Skeletal muscle tissue (tissue), 4 donors: ENCODE results near the gene EMC10. TPM values are rescaled to one million over a fixed set of nuclear protein-coding genes. Genes with fewer than 3 reads are reported as not detected.
"Not testable (repeated sequence)": the region's sequence is repeated elsewhere in the genome, so short reads cannot be mapped to it uniquely, and the experiment has no call there.

ENCODE experiments used
- H3K27ac ChIP-seq: one replicate; pipeline ENCODE4 v1.7.0; 2013; ENCODE audit warnings: mild to moderate bottlenecking, low read depth, low read length, inconsistent platforms
- H3K27me3 ChIP-seq, 3 donors: one replicate each; pipeline ENCODE4 v1.7.0; 2013; ENCODE audit warnings: low read length in 3 of 3; ENCODE audit not compliant: control insufficient read depth in 3 of 3, insufficient read depth in 3 of 3
- H3K36me3 ChIP-seq, 3 donors: one replicate each; pipeline ENCODE4 v1.7.0; 2013; ENCODE audit warnings: low read length in 3 of 3; ENCODE audit not compliant: control insufficient read depth in 3 of 3, insufficient read depth in 3 of 3
- H3K4me1 ChIP-seq, 3 donors: one replicate each; pipeline ENCODE4 v1.7.0; 2013; ENCODE audit warnings: low read length in 3 of 3, mild to moderate bottlenecking in 3 of 3; ENCODE audit not compliant: control insufficient read depth in 3 of 3, insufficient read depth in 3 of 3
- H3K4me3 ChIP-seq, 3 donors: one replicate each; pipeline ENCODE4 v1.7.0; 2013; ENCODE audit warnings: low read length in 3 of 3
- H3K9ac ChIP-seq, 3 donors: one replicate each; pipeline ENCODE4 v1.7.0; 2013; ENCODE audit warnings: low read length in 3 of 3, mild to moderate bottlenecking in 3 of 3, moderate library complexity in 2 of 3, low read depth in 1 of 3
- H3K9me3 ChIP-seq, 3 donors: one replicate each; pipeline ENCODE4 v1.7.0; 2013; ENCODE audit warnings: low read length in 3 of 3; ENCODE audit not compliant: control insufficient read depth in 3 of 3
- total RNA-seq: library from RNA; depleted of rRNA; stranded (reverse); fragments of >200 nt; gene quantifications from one replicate; pipeline ENCODE4 v1.2.3, GENCODE V29; 2014
- donor health status: Osteomylitis.

Gene EMC10
- total RNA-seq, 1 donor from 2014 or later, result 29.2 TPM

DNA sequence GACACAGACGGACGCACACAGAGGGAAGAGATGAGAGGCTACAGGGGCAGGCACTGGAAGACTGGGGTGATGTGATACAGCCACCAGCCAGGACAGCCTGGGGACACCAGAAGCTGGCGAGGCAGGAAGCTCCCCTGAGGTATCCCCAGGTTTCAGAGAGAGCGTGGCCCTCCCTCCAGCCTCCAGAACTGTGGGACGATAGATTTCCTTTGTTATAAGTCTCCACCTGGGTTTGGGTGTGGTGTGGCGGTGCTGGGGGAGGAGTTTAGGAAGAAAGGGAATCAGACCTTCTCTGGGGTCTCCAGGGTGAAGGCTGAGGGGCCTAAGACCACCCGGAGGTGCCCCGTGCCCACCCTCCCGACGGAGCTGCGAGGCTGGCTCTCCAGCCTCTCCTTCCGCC, 40.1 kb downstream of the EMC10 start:
- Histone ChIP-seq H3K27ac (no peak overlapping the region), H3K9me3 (no peaks in the 10 kb centered on the region), H3K36me3 (no peaks in the 10 kb centered on the region), H3K4me3 (no peak overlapping the region), H3K4me1 (peaks cover 0 to 3% (median 0%) of the 10 kb centered on the region in 3 donors), H3K9ac (no peak overlapping the region), H3K27me3 (peaks cover 0 to 6% (median 0%) of the 10 kb centered on the region in 3 donors)

GRCh38 chr19:50516964-50517703, 40.8 kb downstream of the EMC10 start:
- Histone ChIP-seq H3K27me3 (peaks cover 0 to 6% (median 0%) of the 10 kb centered on the region in 3 donors), H3K4me1 (no peaks in the 10 kb centered on the region), H3K9ac (no peak overlapping the region), H3K27ac (no peak overlapping the region), H3K36me3 (no peaks in the 10 kb centered on the region), H3K9me3 (no peaks in the 10 kb centered on the region), H3K4me3 (no peak overlapping the region)

DNA sequence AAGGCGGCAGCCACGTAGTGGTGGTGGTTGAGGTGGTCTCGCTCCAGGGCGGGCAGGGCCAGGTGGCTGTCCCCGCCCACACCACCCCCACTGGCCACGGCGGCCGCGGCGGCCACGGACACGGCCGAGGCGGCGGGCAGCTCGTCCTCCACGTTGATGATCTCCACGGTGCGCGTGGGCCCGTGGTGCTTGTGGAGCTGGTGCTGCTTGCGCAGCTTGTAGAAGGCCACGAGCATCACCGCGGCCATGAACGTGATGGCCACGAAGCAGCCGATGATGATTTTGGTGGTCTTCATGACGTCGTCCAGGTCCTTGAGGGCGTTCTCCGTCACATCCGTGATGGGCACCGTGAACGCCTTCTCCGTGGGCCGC, 41.4 kb downstream of the EMC10 start:
- no peaks in the 10 kb centered on the region for H3K9me3 ChIP-seq
- H3K4me3 ChIP-seq, result no peak overlapping the region
- H3K9ac ChIP-seq, result no peak overlapping the region
- no peaks in the 10 kb centered on the region for H3K36me3 ChIP-seq
- H3K27ac ChIP-seq, result no peak overlapping the region
- no peaks in the 10 kb centered on the region for H3K4me1 ChIP-seq
- H3K27me3 ChIP-seq, result peaks cover 0 to 6% (median 0%) of the 10 kb centered on the region in 3 donors

GRCh38 chr19:50518091-50519005, 42.0 kb downstream of the EMC10 start:
- H3K4me3 ChIP-seq, result no peak overlapping the region
- no peaks in the 10 kb centered on the region for H3K4me1 ChIP-seq
- no peaks in the 10 kb centered on the region for H3K9me3 ChIP-seq
- H3K36me3 ChIP-seq, result no peaks in the 10 kb centered on the region
- no peak overlapping the region for H3K9ac ChIP-seq
- H3K27me3 ChIP-seq, result peaks cover 0 to 6% (median 0%) of the 10 kb centered on the region in 3 donors
- no peak overlapping the region for H3K27ac ChIP-seq

GRCh38 chr19:50519006-50519575, 42.8 kb downstream of the EMC10 start:
- H3K27me3 ChIP-seq, result peaks cover 0 to 6% (median 0%) of the 10 kb centered on the region in 3 donors
- no peak overlapping the region for H3K27ac ChIP-seq
- H3K9ac ChIP-seq, result no peak overlapping the region
- no peaks in the 10 kb centered on the region for H3K4me1 ChIP-seq
- no peak overlapping the region for H3K4me3 ChIP-seq
- no peaks in the 10 kb centered on the region for H3K9me3 ChIP-seq
- no peaks in the 10 kb centered on the region for H3K36me3 ChIP-seq

- no peaks in the 10 kb centered on the region for H3K9me3 ChIP-seq
- no peaks in the 10 kb centered on the region for H3K4me1 ChIP-seq
- no peak overlapping the region for H3K9ac ChIP-seq
These were observed 44.6 kb downstream of the EMC10 start for GRCh38 chr19:50520822-50521465.

GRCh38 chr19:50522881-50523280, 46.6 kb downstream of the EMC10 start:
- H3K9me3 ChIP-seq, result no peaks in the 10 kb centered on the region
- H3K27ac ChIP-seq, result no peak overlapping the region

More at GRCh38 chr19:50520822-50521465, 44.6 kb downstream of the EMC10 start:
- Histone ChIP-seq H3K27ac (no peak overlapping the region), H3K36me3 (no peaks in the 10 kb centered on the region), H3K4me3 (no peak overlapping the region), H3K27me3 (peaks cover 0 to 6% (median 0%) of the 10 kb centered on the region in 3 donors)

DNA sequence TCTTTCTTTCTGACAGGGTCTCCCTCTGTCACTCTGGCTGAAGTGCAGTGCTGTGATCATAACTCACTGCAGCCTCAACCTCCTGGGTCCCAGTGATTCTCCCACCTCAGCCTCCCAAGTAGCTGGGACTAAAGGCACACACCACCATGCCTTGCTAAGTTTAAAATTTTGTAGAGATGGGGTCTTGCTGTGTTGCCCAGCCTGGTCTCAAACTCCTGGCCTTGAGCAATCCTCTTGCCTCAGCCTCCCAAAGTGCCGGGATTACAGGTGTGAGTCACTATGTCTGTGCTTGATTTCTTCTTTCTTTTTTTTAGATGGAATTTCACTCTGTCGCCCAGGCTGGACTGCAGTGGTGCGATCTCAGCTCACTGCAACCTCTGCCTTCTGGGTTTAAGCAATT, 51.7 kb downstream of the EMC10 start:
- not testable (repeated sequence) for H3K36me3 ChIP-seq, H3K27ac ChIP-seq, H3K4me1 ChIP-seq, H3K9ac ChIP-seq, H3K9me3 ChIP-seq, H3K4me3 ChIP-seq
- H3K27me3 ChIP-seq, result peaks cover 15 to 30% (median 29%) of the 10 kb centered on the region in 3 donors

More at GRCh38 chr19:50522881-50523280, 46.6 kb downstream of the EMC10 start:
- Histone ChIP-seq H3K36me3 (no peaks in the 10 kb centered on the region), H3K4me3 (no peak overlapping the region), H3K27me3 (peaks cover 0 to 6% (median 3%) of the 10 kb centered on the region in 3 donors), H3K4me1 (no peaks in the 10 kb centered on the region), H3K9ac (no peak overlapping the region)

GRCh38 chr19:50531171-50531612, 54.9 kb downstream of the EMC10 start:
- Histone ChIP-seq H3K4me3 (no peak overlapping the region), H3K4me1 (no peaks in the 10 kb centered on the region), H3K27ac (no peak overlapping the region), H3K27me3 (peaks cover 15 to 30% (median 28%) of the 10 kb centered on the region in 3 donors), H3K9ac (no peak overlapping the region), H3K36me3 (no peaks in the 10 kb centered on the region), H3K9me3 (peaks cover 2 to 9% (median 3%) of the 10 kb centered on the region in 3 donors)
